ENCODE results near the gene TIAM2.

Gene TIAM2

DNA sequence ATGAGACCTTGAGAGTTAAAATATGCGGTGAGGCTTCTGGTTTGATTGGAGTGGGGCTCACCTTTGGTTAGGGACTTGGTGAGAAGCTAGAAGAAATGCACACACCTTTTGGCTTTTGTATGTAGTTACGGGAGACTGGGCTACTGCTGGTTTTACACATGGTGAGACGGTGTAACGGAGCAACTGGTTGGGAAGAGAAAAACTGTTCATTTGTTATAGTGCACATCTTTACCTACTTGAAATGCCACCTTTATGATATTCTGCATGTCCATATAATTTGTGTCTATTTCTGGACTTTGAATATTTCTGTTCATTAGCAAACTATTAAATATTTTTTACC is 31.6 kb downstream of the TIAM2 start:
- no peak for DNase-seq

DNA sequence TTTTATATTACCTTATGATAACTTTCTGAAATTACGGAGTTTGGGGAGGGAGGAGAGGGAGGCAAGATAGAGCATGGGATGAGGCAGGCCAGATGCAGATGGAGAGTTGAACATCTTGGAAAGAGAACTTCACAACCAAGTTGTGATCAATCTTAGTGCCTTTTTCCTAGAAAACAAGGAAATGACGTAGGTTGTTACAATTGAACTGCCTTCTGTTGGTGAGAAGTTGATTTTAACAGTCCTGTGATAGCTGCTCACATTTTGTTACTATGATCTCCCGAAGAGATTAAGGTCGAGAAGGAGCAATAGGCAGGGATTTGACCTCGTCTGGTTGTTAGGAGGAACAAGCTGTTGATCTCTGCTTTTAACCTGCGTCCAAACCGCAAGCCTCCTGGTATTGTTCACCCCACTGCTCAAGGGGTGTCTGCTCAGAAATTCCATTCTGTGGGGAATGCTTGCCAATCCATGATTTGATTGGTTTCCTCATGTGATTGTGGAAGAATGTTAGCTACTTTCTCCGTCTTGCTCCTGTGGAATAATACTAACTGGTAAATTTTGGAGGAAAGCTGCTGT is 35.1 kb downstream of the TIAM2 start:
- DNase-seq, result no peak

DNA sequence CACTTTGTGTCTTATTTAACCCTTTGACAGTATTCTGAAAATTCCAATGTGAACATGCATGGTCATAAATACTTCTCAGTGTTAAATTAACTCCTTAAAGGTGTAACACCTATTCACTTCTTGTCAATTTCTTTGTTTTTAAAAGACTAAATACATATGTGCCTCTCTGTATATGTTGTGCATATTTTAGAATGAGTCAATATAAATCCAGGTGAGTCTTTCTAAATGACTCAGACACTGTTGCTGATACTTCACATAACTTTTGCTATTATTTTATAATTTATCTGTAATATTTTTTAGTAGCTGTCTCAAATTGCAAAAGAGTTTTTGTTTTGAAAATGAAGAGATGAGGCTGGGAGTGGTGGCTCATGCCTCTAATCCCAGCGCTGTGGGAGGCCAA is 36.0 kb downstream of the TIAM2 start:
- DNase-seq, result no peak

DNA sequence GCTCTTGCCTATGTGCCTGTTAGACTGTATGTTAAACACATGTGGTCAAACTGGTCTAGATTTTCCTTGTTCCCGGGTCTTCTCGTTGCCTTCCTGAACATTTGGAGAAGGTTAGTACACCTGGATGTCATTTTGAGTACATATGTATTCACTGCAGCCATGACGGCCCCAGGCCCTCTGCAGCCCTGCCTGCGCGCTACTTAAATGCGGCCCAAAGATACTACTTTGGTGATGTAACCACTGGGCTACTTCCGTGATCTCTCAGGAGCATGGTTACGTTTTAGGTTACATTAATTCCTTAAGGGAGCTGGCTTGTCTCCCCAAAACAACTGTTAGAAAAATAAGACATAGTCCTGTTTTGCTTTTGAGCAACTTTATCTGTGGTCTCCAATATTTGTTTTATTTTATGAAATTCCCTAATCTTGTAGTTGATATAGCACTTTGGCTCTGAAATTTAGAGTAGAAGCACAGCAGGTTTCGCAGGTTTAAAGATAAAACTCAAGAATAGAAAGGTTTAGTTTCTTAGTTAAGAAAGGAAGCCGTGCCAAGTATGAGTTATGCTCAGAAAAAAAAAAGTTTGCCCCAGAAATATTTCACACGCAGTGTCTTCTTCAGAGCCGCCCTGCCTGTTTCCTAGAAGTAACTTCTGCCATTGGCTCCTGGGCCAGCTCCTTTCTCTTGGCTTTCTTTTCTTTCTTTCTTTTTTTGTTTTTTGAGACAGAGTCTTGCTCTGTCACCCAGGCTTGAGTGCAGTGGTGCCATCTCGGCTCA is 38.1 kb downstream of the TIAM2 start:
- DNase-seq, result no peak

DNA sequence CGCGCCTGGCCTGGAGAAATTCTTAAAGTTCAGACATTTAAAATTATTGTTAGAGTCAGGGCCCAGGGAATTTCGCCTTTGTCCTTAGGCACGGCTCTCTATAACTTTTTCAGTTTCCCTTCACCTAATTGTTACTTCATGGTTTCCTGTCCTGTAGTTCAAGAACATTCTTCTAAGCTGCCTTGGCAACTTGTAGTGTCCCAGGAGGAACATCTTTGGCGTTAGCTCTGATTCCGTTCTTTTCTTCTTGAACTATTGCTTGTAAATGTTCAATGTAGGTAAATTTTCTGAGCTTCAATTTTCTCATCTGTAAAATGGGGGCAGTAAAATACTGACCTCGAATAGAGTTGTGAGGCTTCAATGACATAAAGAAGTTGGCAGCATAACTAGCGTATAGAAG is 41.8 kb downstream of the TIAM2 start:
- no peak for DNase-seq

DNA sequence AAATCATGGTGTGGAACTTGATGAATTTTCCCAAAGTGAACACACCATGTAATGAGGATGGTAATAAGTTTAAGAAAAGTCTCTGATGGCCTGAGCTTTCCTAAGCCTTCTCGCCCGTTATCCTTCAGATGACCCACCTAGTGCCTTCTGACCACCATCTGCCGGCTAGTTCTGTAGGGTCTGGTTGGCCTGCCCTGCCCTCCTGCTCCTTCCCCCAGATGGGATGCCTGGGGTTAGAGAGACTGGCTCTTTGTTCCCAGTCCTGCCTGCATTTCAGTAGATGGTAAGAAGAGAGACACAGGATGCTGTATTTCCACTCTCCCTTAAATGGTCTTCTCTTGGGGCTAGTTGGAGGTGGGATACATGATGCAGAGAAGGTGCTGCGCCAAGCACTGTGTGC is 43.0 kb downstream of the TIAM2 start:
- DNase-seq, result no peak

DNA sequence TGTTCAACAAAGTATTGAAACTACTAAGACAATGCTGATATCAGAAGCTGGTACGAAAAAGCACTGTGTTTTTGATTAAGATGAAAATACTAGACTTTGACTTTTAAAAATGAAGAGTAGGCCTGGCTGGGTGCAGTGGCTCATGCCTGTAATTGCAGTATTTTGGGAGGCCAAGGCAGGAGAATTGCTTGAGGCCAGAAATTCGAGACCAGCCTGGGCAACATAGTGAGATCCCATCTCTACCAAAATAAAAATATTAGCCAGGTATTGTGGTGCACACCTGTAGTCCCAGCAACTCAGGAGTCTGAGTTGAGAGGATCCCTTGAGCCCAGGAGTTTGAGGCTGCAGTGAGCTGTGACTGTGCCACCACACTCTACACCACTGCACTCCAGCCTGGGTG is 43.4 kb downstream of the TIAM2 start:
- no peak for DNase-seq

DNA sequence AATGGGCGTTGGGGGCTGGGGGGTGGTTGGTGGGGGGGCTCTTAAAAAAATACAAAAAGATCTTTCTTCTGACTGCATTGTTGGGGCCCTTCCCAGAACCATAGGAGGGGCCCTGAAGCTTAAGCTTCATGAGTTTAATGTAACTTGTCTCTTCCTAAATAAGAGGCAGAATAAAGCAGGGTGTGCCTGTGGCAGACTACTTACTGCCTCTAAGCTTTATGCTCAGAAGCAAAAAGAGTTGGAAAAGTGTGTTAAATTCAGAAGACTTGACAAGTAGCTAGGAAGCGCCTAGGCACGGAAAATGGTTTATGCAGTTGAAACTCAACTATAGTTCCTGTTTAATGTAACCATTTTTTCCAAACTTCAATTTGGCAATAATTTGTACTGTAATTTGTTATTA is 44.5 kb downstream of the TIAM2 start:
- no peak for DNase-seq

DNA sequence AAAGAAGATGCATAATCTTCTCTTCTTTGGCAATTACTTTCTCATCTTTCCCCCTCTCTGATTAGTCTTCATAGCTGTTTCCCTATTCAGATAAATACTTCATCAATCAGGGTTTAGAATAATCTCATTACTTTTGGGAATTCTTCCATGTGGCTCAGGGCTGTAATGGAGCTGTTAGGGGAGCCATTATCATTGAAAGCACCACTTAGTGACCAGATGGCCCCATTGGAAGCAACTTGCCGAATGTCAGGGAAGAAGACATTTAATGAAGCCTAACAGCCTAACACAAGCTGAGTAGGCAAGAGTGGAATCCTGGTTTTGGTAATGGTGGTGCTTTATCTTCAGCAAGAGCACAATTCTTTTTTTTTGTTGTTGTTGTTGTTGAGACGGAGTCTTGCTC is 45.0 kb downstream of the TIAM2 start:
- DNase-seq, result no peak

DNA sequence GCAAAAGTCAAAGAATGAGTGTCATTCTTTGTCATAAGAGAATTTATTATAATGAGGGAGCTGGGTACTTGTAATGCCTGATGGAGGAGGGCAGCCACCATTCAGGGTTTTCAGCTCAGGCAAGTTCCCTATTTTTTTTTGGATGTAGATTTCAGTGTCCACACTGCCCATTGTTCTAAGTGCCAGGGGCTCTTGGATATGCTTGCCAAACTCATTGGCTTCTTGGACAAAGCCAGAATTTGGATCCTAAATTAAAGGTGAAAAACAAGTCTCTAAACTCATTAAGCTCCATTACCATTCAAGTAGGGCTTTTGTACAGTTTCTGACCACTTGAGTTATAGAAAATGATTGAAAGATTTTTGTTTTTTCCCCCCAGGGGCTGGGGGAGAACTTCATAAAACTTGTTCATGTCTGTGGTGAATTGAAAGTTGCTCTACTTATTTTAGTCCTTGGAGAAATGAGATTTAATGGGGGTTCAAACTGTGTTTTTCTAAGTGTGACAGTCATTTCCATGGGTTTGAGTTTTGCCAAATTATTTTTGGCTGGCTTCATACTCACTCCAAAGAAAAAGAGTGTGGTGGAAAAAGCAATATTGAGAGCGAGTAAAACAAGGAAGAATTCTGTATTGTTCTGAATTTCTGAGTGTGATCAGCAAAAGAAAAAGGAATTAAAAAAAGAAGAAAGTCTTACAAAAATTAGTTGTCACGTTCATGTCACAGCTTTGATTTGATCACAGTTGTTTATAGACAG is 46.0 kb downstream of the TIAM2 start:
- peak; percentile 32 for DNase-seq

DNA sequence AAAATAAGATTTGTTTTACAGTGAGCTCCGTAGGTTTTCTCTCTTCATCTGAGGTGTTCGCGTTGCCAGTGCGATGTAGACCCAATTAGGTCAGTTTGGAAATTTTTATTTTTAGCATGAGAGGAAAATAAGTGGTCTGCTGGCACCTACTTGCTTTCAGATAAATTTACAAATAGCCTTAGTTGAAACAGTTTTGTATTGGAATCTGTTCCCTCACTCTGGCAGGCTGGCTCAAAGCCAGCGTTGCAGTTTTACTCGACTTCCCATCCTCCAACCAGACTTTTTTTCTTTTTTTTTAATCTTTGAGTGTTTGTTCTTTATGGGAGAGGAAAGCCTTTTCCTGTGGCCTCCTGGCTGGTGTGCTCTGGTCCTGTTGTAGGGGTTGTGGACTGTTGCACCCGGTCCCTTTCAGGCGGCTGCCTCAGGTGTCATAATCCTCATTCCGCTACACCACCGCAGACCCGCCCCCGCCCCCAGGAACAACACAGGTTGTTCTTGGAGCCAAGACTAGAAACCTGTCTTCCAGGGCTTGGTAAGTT is 46.7 kb downstream of the TIAM2 start:
- peak; percentile 13 for DNase-seq

DNA sequence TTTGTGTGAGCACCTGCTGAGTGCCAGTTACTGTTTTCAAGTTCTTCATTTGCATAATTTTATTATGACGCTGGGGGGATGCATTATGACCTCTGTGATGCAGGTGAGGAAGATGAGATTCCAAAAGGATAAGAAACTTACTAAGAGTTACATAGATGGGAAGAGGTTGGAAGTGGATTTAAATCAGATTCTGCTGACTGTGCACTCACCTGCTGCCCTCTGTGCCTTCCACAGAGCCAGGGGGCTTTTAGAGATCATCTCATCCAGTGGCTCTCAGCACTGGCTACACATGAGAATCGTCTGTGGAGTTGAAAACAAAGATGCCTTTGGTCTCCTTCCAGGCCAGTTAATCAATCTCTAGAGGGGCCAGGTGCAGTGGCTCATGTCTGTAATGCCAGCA is 47.9 kb downstream of the TIAM2 start:
- no peak for DNase-seq

DNA sequence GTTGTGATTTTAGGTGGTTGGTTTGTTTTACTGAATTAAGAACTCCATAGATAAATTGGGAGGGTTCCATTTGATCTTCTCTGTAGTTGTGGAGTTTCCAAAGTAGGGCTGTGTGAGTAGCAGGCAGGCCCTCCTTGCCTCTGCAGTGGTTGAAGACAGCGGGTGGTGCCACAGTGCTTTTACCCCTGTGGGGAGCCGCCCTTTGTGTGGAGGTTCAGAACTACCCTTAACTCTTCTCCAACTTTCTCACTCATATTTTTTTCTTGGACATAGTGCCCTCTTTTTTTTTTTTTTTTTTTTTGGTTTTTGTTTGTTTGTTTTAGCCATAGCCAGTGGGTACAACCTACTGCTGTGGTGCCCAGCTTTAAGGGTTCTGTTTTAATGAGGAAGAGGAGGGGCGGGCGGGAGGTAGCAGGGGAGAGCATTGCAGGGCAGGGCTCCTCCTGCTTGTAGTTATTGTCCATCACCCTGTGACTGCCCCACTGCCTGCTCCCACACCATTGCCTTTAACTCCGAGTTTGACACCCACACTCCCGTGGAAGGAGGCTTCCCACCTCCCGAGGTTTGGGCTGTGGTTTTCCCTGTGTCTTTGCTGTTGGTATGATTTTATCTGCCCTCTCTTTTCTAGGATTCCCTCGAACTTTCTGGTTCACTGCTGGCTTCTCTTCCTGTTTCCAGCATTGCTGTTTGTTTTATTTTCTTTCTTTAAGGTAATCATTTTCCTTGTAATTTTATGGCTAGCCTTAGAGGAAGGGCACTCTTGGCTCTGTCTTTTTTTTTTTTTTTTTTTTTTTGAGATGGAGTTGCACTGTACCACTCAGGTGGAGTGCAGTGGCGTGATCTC is 50.7 kb downstream of the TIAM2 start:
- DNase-seq, result no peak

DNA sequence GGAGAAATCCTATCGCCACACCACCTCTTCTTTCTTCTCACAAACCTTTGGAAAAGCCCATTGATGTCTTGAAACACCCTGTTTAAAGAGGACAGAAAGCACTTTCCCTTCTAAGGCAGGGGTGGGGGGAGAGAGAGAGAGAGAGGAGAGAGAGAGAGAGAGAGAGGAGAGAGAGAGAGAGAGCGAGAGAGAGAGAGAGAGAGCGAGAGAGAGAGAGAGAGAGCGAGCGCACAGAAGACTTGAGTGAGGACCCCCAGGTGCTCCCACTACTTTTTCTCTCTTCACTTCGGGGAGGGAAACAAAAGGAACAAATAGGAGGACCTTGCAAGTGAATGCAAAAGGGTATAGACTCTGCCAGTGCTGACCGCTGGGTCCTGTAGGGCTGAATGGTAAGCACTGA is 52.4 kb downstream of the TIAM2 start:
- DNase-seq, result no peak

DNA sequence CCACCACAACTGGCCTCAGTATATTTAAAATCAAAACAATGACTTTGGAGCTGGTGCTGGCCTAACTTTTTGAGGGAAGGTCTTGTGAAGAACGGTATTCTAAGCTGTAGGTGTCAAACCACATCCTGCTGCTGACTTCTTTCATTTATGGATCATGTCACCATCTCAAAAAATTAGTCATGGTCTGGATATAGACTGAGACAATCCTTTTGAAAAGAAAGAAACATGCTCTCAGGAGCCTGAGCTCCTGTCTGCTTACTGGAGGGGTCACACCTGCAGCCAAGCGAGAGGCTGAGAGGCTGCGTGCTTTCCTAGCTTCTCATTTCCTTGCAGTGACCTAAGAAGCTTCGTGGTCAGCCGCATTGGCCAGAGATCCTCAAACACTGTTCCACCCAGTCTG is 55.2 kb downstream of the TIAM2 start:
- no peak for DNase-seq

DNA sequence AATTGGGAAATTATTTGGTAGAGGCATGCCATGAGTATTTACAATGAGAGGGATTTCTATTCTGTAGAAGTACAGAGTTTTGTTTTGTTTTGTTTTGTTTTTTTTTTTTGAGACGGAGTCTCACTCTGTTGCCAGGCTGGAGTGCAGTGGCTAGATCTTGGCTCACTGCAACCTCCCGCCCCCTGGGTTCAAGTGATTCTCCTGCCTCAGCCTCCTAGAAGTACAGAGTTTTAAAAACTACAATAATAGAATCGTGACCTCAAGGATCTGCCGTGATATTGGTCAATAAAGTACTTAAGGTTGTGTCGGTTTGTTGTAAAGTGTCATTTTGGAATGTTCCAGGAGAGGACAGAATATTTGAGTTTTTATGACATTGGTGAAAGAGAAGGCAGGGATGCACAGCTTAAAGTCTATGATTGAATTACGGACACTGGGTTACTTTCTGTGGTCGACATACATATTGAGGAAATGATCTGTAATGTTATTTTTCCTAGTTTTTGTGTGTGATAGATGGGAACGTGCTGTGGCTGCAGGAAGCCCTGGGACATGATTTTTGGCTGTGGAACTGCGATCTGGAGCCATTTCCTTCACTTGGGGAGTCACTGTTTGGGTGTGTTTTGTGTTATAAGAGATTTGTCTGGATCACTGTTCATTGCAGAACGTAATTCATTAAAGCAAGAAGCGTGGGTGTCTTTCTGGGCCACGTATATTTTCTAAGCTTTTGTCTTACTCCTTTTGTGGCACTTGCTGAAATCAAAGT is 59.6 kb downstream of the TIAM2 start:
- DNase-seq, result no peak

DNA sequence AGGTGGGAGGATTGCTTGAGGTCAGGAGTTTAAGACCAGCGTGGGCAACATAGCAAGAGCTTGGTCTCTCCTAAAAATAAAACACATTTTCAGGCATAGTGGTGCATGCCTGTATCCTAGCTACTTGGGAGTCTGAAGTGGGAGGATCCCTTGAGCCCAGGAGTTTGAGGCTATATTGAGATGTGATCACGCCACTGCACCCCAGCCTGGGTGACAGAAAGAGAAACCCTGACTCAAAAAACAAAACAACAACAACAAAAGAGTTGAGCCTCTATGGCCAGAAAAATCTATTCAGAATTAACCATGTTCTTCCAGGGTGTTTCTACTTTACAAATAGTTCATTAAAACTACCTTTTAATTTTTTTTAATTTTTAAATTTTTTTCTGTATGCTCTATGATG is 60.6 kb downstream of the TIAM2 start:
- no peak for DNase-seq

DNA sequence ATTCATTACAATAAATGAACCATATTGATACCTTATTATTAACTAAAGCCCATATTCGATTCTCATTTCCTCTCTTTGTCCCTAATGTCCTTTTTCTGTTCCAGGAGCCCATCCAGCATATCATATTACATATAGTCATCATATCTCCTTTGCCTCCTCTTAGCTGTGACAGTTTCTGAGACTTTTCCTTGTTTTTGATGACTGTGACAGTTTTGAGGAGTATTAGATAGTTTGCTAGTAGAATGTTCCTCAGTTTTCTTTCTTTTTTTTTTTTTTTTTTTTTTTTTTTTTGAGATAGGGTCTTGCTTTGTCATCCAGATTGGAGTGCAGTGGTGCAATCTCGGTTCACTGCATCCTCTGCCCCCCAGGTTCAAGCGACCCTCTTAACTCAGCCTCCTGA is 61.6 kb downstream of the TIAM2 start:
- DNase-seq, result no peak

DNA sequence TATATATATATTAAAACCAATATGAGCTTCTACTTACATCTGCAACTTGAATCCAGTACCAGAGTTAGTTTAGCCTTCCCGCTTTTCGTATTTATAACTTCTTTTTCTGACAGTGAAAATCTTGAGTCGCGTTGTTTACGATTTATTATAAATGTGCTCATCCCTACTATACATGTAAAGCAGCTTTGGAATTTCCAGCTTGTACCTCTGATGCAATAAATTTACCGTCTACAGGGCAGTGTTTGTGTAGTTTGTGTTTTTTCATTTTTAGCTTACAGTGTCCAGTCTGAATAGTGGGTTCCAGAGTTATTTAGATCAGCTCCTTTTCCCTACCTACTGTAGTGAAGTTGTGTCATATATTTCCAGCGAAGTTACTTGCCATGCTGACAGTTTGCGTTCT is 66.3 kb downstream of the TIAM2 start:
- no peak for DNase-seq

DNA sequence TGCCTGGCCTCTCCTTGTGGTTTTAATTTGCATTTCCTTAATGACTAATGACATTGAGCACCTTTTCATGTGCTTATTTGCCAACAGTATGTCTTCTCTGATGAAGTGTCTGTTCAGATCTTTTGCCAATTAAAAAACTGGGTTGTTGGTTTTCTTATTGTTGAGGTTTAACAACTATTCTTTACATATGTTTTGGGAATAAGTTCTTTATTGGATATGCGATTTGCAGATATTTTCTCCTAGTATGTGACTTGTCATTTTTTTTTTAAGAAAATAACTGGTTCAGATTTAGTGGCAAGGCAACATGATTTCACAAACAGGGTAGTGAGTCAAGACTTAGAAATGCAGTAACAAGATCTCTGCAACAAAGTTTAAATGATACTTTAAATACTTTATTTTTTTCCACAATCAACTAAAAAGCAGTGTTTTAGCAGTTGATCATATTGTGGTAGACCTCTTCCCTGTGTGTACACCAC is 67.8 kb downstream of the TIAM2 start:
- DNase-seq, result no peak

DNA sequence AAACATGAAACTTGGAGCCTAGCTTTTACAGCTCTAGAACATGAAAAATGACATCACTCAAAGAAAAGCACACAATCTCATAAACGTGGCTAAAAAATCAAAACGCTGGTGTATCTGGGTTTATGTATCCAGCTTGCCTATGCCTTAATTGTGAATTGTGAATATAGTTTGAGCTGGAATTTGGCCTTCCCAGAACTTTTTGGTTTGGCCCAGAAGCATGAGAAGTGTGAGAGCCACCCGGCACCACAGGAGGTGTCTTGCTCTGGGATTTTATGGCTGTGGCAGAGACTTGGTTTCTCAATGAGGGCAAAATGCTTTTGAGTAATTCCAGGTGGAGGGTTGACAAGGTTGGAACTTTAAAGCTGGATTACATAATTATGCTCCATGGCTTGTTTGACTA is 69.2 kb downstream of the TIAM2 start:
- DNase-seq, result no peak

DNA sequence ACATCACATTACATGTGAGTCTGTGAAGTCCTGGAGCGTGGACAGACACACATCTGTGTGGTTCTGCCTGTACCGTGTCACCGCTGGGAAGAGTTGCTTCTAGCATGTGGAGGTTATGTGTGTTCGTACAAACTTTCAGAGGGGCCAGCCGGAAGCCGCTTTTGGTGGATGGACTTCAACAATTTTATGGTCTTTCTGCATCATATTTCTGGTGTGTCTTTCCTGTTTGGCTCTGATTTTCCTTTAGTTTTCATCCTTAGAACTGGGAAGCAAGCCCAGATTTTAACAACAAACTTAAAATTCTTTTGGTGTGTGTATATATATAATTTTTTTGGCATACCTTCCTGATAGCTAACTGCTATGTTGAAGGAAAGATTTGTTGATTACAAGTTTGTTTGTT is 71.2 kb downstream of the TIAM2 start:
- DNase-seq, result no peak

Measured in DMS79 treated with DMSO at 0.1 percent for 48 hours (cell line).